DMS79 (cell line): ENCODE results near the gene GPRC5B.
A peak's percentile ranks its signal among the peaks of the same experiment; 100 is the strongest.

Source experiments
- DNase-seq: peaks from one replicate; lab custom pipeline; 2025; lab: John Stamatoyannopoulos, UW

Gene GPRC5B

GRCh38 chr16:19896951-19897350 lies 12.3 kb upstream of the GPRC5B start:
- no peak for DNase-seq

GRCh38 chr16:19894586-19894985 lies 9.9 kb upstream of the GPRC5B start:
- DNase-seq, result no peak

GRCh38 chr16:19892902-19893301 lies 8.3 kb upstream of the GPRC5B start:
- no peak for DNase-seq

GRCh38 chr16:19890901-19891300 lies 6.3 kb upstream of the GPRC5B start:
- no peak for DNase-seq

- no peak for DNase-seq
Measured at GRCh38 chr16:19888834-19889233, 4.2 kb upstream of the GPRC5B start.

- peak; percentile 39 for DNase-seq
Measured at GRCh38 chr16:19886073-19886941, 1.7 kb upstream of the GPRC5B start.

GRCh38 chr16:19885451-19886072 lies 914 bp upstream of the GPRC5B start:
- no peak for DNase-seq

- no peak for DNase-seq
Measured at GRCh38 chr16:19883966-19884485, 622 bp downstream of the GPRC5B start.

GRCh38 chr16:19883296-19883965 lies 1.2 kb downstream of the GPRC5B start:
- peak; percentile 37 for DNase-seq

- no peak for DNase-seq
Measured at GRCh38 chr16:19882646-19883045, 2.0 kb downstream of the GPRC5B start.

GRCh38 chr16:19882186-19882585 lies 2.5 kb downstream of the GPRC5B start:
- no peak for DNase-seq

- DNase-seq, result no peak
Measured at GRCh38 chr16:19881783-19882182, 2.9 kb downstream of the GPRC5B start.

GRCh38 chr16:19881028-19881427 lies 3.6 kb downstream of the GPRC5B start:
- DNase-seq, result no peak

GRCh38 chr16:19879241-19879792 lies 5.3 kb downstream of the GPRC5B start:
- DNase-seq, result peak; percentile 25

- no peak for DNase-seq
Measured at GRCh38 chr16:19878757-19879156, 5.9 kb downstream of the GPRC5B start.

- DNase-seq, result no peak
Measured at GRCh38 chr16:19876501-19877059, 8.1 kb downstream of the GPRC5B start.

- no peak for DNase-seq
Measured at GRCh38 chr16:19875900-19876299, 8.7 kb downstream of the GPRC5B start.

- no peak for DNase-seq
Measured at GRCh38 chr16:19874851-19875546, 9.6 kb downstream of the GPRC5B start.

- DNase-seq, result no peak
Measured at GRCh38 chr16:19874026-19874425, 10.6 kb downstream of the GPRC5B start.

GRCh38 chr16:19872935-19873334 lies 11.7 kb downstream of the GPRC5B start:
- no peak for DNase-seq

- no peak for DNase-seq
Measured at GRCh38 chr16:19872179-19872863, 12.3 kb downstream of the GPRC5B start.
